T-cell (primary cell): ENCODE results near the gene PSG7. TPM values are rescaled to one million over a fixed set of nuclear protein-coding genes. Genes with fewer than 3 reads are reported as not detected.
"Not testable (repeated sequence)": the region's sequence is repeated elsewhere in the genome, so short reads cannot be mapped to it uniquely, and the experiment has no call there.

Experiments used
- ATAC-seq, 4 experiments: fragments of 200-7000 bp in 3 of 4; fragments of 150-1000 bp in 1 of 4; cut with Tn5 transposase; replicated peaks in 1 of 4; 1 replicate in 3 of 4; 2 replicates in 1 of 4; pipeline ENCODE4 v1.10.0; 2021; ENCODE audit warnings: moderate library complexity in 3 of 4, mild to moderate bottlenecking in 2 of 4, moderate number of reproducible peaks in 1 of 4
- CTCF ChIA-PET, 2 donors: fragments of 300-600 bp; sonication (Branson Sonifier 250); formaldehyde crosslinking; loops; one replicate each; lab custom pipeline; 2022; ENCODE audit warnings: antibody characterized with exemption in 2 of 2; lab: Charles Lee
- POLR2A ChIA-PET, 2 donors: fragments of 300-600 bp; sonication (Branson Sonifier 250); formaldehyde crosslinking; loops; one replicate each; lab custom pipeline; 2022; ENCODE audit warnings: antibody characterized with exemption in 2 of 2; lab: Charles Lee
- DNase-seq, 35 experiments: peaks; one replicate each; pipeline versions ENCODE4 v3.0.0 to v3.0.0-alpha.2; 2013 to 2023
- H3K27ac ChIP-seq: one replicate; pipeline ENCODE4 v1.5.1; 2013; ENCODE audit warnings: low read length
- H3K27me3 ChIP-seq, 2 experiments: replicated peaks in 1 of 2; 1 replicate in 1 of 2; 2 replicates in 1 of 2; pipeline versions ENCODE4 v1.6.1 to v1.7.0; 2013; ENCODE audit warnings: low read length in 1 of 2, mixed read lengths in 1 of 2; ENCODE audit not compliant: control insufficient read depth in 2 of 2, insufficient read depth in 2 of 2; ENCODE audit errors: extremely low read depth in 1 of 2
- H3K36me3 ChIP-seq, 2 donors: 1 replicate in 1 of 2; 2 replicates in 1 of 2; pipeline versions ENCODE4 v1.6.1 to v1.7.0; 2013; ENCODE audit warnings: low read length in 1 of 2; ENCODE audit not compliant: control insufficient read depth in 2 of 2, insufficient read depth in 1 of 2; ENCODE audit errors: extremely low read depth in 1 of 2
- H3K4me1 ChIP-seq, 2 experiments: 1 replicate in 1 of 2; 2 replicates in 1 of 2; pipeline versions ENCODE4 v1.6.1 to v1.7.0; 2013; ENCODE audit warnings: low read length in 2 of 2, mixed read lengths in 1 of 2; ENCODE audit not compliant: insufficient read depth in 2 of 2, control insufficient read depth in 1 of 2; ENCODE audit errors: extremely low read depth in 1 of 2
- H3K4me3 ChIP-seq, 2 donors: 1 replicate in 1 of 2; 2 replicates in 1 of 2; pipeline versions ENCODE4 v1.5.1 to v1.7.0; 2013; ENCODE audit warnings: mild to moderate bottlenecking in 2 of 2, low read length in 1 of 2, moderate library complexity in 1 of 2; ENCODE audit not compliant: control insufficient read depth in 1 of 2; ENCODE audit errors: extremely low read depth in 1 of 2
- H3K9me3 ChIP-seq: 2 replicates; pipeline ENCODE4 v1.7.0; 2013
- H3K27ac Mint-ChIP-seq, 2 donors: one replicate each; pipeline ENCODE4 v1.8.0; 2020 to 2021; ENCODE audit warnings: mild to moderate bottlenecking in 2 of 2, mixed read lengths in 2 of 2
- H3K27me3 Mint-ChIP-seq, 2 donors: one replicate each; pipeline ENCODE4 v1.8.0; 2021 to 2022; ENCODE audit warnings: mixed read lengths in 2 of 2
- H3K36me3 Mint-ChIP-seq: one replicate; pipeline ENCODE4 v1.8.0; 2021; ENCODE audit warnings: mixed read lengths
- H3K4me1 Mint-ChIP-seq, 3 donors: one replicate each; pipeline ENCODE4 v1.8.0; 2020 to 2022; ENCODE audit warnings: mixed read lengths in 3 of 3, mild to moderate bottlenecking in 1 of 3
- H3K4me3 Mint-ChIP-seq, 3 donors: one replicate each; pipeline ENCODE4 v1.8.0; 2020 to 2022; ENCODE audit warnings: mild to moderate bottlenecking in 3 of 3, mixed read lengths in 3 of 3, moderate library complexity in 3 of 3
- H3K9me3 Mint-ChIP-seq, 3 donors: one replicate each; pipeline ENCODE4 v1.8.0; 2020 to 2022; ENCODE audit warnings: mixed read lengths in 3 of 3
- WGBS: methylation state at CpG from one replicate; pipeline ENCODE4 v1.1.5; 2013; ENCODE audit warnings: missing lambda C conversion rate; ENCODE audit not compliant: insufficient coverage; 5-methylcytosine and 5-hydroxymethylcytosine counted together
- total RNA-seq, 35 experiments: library from RNA in 6 of 35; stranded (reverse) in 6 of 35; fragments of 120-200 nt in 1 of 35; gene quantifications; one replicate each; pipeline versions ENCODE4 v1.2.1 to v1.2.4 and lab custom pipeline; 2013 to 2026

Gene PSG7
- total RNA-seq, 5 donors from 2014 or later (not counting 1 experiment from before 2014, with no cell fraction given), result not detected

DNA sequence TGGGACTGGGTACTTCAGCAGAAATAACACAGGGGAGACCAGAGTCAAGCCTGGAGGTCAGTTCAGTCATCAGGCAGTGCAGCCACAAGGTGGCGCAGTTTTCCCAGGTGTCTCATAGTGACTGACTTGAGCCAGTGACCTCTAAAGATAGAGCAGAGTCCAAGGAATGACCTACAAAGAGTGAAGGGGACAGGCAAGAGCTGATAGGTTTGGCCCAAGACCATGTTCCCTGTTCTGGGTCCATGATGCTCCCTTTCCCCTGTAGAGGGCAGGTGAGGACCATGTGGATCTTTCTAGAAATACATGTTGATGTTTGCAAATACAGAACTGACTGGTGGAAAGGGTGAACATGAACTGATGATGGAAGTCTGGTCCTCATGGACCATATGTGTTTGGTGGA is 6.8 kb downstream of the PSG7 start:
- H3K4me3 ChIP-seq, H3K4me3 Mint-ChIP-seq, H3K27me3 ChIP-seq, H3K9me3 ChIP-seq, H3K36me3 ChIP-seq, H3K36me3 Mint-ChIP-seq, H3K27ac Mint-ChIP-seq, H3K4me1 Mint-ChIP-seq, H3K27ac ChIP-seq, H3K4me1 ChIP-seq, CTCF ChIA-PET, POLR2A ChIA-PET, H3K9me3 Mint-ChIP-seq, ATAC-seq: not testable (repeated sequence)
- H3K27me3 Mint-ChIP-seq, result peaks cover 3 to 17% of the 10 kb centered on the region in 2 donors
- WGBS, result 0% methylated on average over 1 of the region's 1 CpG
- peak in 4 of 35 experiments; percentile 1 to 6 (median 4) for DNase-seq

GRCh38 chr19:42928896-42929295 is 8.1 kb downstream of the PSG7 start:
- H3K36me3 ChIP-seq, result no peaks in the 10 kb centered on the region
- CTCF ChIA-PET, result no interaction called here
- ATAC-seq (no peak), DNase-seq (no peak)
- Mint-ChIP-seq H3K27me3 (peaks cover 3 to 17% of the 10 kb centered on the region in 2 donors), H3K27ac (no peak overlapping the region), H3K36me3 (no peaks in the 10 kb centered on the region), H3K4me3 (no peak overlapping the region), H3K4me1 (no peaks in the 10 kb centered on the region), H3K9me3 (no peaks in the 10 kb centered on the region)
- no peak overlapping the region for H3K4me3 ChIP-seq
- H3K9me3 ChIP-seq, result no peaks in the 10 kb centered on the region
- peaks cover 0 to 10% of the 10 kb centered on the region in 2 experiments for H3K27me3 ChIP-seq
- no peaks in the 10 kb centered on the region for H3K4me1 ChIP-seq
- POLR2A ChIA-PET, result no interaction called here
- 80% methylated on average over 3 of the region's 3 CpGs for WGBS
- H3K27ac ChIP-seq, result no peak overlapping the region

DNA sequence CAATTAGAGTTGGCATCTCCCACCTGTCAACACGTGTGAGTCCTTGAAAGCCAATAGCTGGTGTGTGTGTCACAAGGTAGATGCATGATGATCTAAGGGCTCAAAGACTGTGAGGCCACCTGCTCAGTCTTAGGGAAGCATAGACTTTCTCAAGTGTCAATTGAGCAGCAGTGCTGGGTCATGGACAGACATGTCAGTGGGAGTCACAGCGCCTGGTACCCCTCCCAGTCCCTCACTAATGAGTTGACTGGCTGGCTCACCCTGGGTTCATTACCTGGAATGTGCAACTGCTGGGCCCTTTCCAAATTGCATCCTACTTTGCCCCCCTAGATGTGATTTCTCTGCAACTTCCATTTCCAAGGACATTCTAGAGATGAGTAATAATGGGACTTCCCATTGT is 10.2 kb downstream of the PSG7 start:
- ChIA-PET POLR2A (no interaction called here), CTCF (no interaction called here)
- no peak overlapping the region for H3K4me3 Mint-ChIP-seq
- ATAC-seq, result no peak
- no peaks in the 10 kb centered on the region for H3K4me1 Mint-ChIP-seq
- H3K4me1 ChIP-seq, result no peaks in the 10 kb centered on the region
- no peak overlapping the region for H3K4me3 ChIP-seq
- H3K27ac Mint-ChIP-seq, result no peak overlapping the region
- peaks cover 3 to 28% of the 10 kb centered on the region in 2 donors for H3K27me3 Mint-ChIP-seq
- H3K36me3 ChIP-seq, result no peaks in the 10 kb centered on the region
- no peaks in the 10 kb centered on the region for H3K9me3 Mint-ChIP-seq
- WGBS, result 75% methylated on average over 1 of the region's 2 CpGs
- no peak overlapping the region for H3K27ac ChIP-seq
- no peaks in the 10 kb centered on the region for H3K9me3 ChIP-seq
- no peak for DNase-seq
- peaks cover 0 to 13% of the 10 kb centered on the region in 2 experiments for H3K27me3 ChIP-seq
- H3K36me3 Mint-ChIP-seq, result no peaks in the 10 kb centered on the region

DNA sequence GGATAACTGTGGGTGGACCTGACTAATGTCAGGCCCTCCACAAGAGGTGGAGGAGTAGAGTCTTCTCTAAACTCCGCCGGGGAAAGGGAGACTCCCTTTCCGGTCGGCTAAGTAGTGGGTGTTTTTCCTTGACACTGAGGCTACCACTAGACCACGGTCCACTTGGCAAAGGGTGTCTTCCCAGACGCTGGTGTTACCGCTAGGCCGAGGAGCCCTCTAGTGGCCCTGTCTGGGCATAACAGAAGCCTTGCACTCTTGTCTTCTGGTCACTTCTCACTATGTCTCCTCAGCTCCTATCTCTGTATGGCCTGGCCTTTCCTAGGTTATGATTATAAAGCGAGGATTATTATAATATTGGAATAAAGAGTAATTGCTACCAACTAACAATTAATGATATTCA is 13.9 kb downstream of the PSG7 start:
- no CpG with 5 or more reads among the region's 9 CpGs for WGBS
- H3K27me3 ChIP-seq, result peaks cover 0 to 12% of the 10 kb centered on the region in 2 experiments
- not testable (repeated sequence) for H3K4me1 ChIP-seq

DNA sequence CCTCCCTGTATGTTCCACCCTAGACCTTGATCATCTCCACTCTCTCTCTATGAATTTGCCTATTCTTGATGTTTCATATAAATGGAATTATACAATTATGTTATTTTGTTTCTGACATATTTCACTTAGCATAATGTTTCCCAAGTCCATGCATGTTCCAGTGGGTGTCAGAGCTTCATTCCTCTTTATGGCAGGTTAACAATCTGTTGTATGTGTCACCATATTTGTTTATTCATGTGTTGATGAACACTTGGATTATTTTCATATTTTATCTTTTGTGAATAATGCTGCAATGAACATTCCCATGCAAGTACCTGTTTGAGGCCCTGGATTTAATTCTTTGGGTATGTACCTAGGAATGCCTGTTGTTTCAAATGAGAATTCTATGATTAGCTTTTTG is 16.0 kb downstream of the PSG7 start:
- H3K27ac Mint-ChIP-seq, H3K36me3 ChIP-seq, H3K9me3 Mint-ChIP-seq, H3K4me3 ChIP-seq, H3K9me3 ChIP-seq, H3K36me3 Mint-ChIP-seq, CTCF ChIA-PET, ATAC-seq, H3K4me1 Mint-ChIP-seq, H3K27me3 ChIP-seq, DNase-seq, POLR2A ChIA-PET, H3K4me1 ChIP-seq, H3K27ac ChIP-seq, H3K4me3 Mint-ChIP-seq: not testable (repeated sequence)
- peaks cover 0 to 28% of the 10 kb centered on the region in 2 donors for H3K27me3 Mint-ChIP-seq

More for the DNA sequence above, 13.9 kb downstream of the PSG7 start:
- H3K27me3 Mint-ChIP-seq, result peaks cover 3 to 32% of the 10 kb centered on the region in 2 donors
- CTCF ChIA-PET, H3K9me3 Mint-ChIP-seq, H3K27ac Mint-ChIP-seq, H3K9me3 ChIP-seq, H3K4me1 Mint-ChIP-seq, ATAC-seq, H3K36me3 Mint-ChIP-seq, H3K4me3 ChIP-seq, H3K36me3 ChIP-seq, H3K4me3 Mint-ChIP-seq, H3K27ac ChIP-seq, POLR2A ChIA-PET: not testable (repeated sequence)
- peak in 5 of 35 experiments; percentile 2 to 16 (median 3) for DNase-seq

- no peak overlapping the region for H3K4me3 ChIP-seq
- peaks cover 0 to 25% of the 10 kb centered on the region in 2 donors for H3K27me3 Mint-ChIP-seq
- ChIA-PET CTCF (no interaction called here), POLR2A (no interaction called here)
- WGBS, result no CpG with 5 or more reads among the region's 3 CpGs
- H3K27ac ChIP-seq, result no peak overlapping the region
- no peaks in the 10 kb centered on the region for H3K9me3 ChIP-seq
- H3K27ac Mint-ChIP-seq, result no peak overlapping the region
- H3K9me3 Mint-ChIP-seq, result no peaks in the 10 kb centered on the region
- ATAC-seq (no peak), DNase-seq (no peak)
- no peaks in the 10 kb centered on the region for H3K36me3 ChIP-seq
- no peaks in the 10 kb centered on the region for H3K36me3 Mint-ChIP-seq
- H3K4me1 Mint-ChIP-seq, result no peaks in the 10 kb centered on the region
- H3K4me3 Mint-ChIP-seq, result no peak overlapping the region
- H3K4me1 ChIP-seq, result no peaks in the 10 kb centered on the region
- H3K27me3 ChIP-seq, result peaks cover 0 to 6% of the 10 kb centered on the region in 2 experiments
Measured at GRCh38 chr19:42919757-42920079, 17.3 kb downstream of the PSG7 start.

DNA sequence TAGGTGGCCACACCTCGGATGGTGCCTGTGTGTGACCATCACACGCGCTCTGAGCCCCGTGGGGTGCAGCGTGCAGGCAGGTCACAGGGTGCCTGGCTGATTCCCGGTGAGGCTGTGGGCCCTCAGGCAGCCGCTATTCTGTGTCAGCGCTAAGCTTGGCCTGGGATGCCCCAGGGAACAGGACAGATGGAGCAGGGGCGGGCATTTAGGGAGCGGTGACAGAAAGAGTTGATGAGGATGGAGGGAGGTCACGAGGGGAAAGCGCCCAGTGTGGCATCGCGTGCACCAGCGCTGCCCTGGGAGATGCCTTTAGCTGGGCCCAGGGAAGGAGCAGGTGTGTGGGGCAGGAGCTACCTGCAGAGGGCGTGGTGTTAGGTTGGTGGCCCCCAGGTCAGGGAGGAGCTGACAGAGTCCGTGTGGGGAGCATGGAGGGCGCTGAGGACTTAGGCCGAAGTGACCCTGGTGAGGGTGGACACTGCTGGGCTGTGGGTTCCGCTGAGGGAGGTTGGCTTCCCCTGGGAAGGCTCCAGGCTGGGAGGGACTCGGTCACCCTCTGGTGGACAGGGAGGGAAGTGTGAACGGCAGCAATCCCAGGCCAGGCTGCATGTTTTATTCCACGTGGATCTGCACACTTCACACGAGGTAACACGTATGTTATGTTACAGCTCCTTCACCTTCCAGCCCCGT is 17.8 kb downstream of the PSG7 start:
- H3K27ac ChIP-seq, H3K9me3 ChIP-seq, H3K27me3 ChIP-seq, H3K9me3 Mint-ChIP-seq, H3K4me1 Mint-ChIP-seq, CTCF ChIA-PET, H3K27ac Mint-ChIP-seq, H3K4me3 ChIP-seq, DNase-seq, H3K36me3 ChIP-seq, H3K4me1 ChIP-seq, POLR2A ChIA-PET, H3K4me3 Mint-ChIP-seq, H3K36me3 Mint-ChIP-seq, ATAC-seq: not testable (repeated sequence)
- WGBS, result 76% methylated on average over 13 of the region's 26 CpGs
- peaks cover 0 to 25% of the 10 kb centered on the region in 2 donors for H3K27me3 Mint-ChIP-seq
